GM21825 (cell line): ENCODE results near the gene LIPT1.
A peak's percentile ranks its signal among the peaks of the same experiment; 100 is the strongest.
"Not testable (repeated sequence)": the region's sequence is repeated elsewhere in the genome, so short reads cannot be mapped to it uniquely, and the experiment has no call there.

Experiments
- ATAC-seq: cut with Tn5 transposase; IDR thresholded peaks from one replicate; pipeline ENCODE4 v1.9.1; 2021; ENCODE audit warnings: mild to moderate bottlenecking, moderate library complexity; ENCODE audit not compliant: unreplicated experiment

LIPT1 gene

GRCh38 chr2:99154643-99155536 is at the start of gene LIPT1, which contains the start of gene TSGA10:
TSS of gene LIPT1 (plus strand) at chr2:99154967. CDS start at chr2:99161958, 6,991 bp downstream.
TSS of gene TSGA10 (minus strand) at chr2:99154942. CDS start at chr2:99109439, 45,503 bp downstream.
- ATAC-seq = peak; percentile 94

GRCh38 chr2:99106913-99107312 is 47.9 kb upstream of the LIPT1 start:
- no peak for ATAC-seq

DNA sequence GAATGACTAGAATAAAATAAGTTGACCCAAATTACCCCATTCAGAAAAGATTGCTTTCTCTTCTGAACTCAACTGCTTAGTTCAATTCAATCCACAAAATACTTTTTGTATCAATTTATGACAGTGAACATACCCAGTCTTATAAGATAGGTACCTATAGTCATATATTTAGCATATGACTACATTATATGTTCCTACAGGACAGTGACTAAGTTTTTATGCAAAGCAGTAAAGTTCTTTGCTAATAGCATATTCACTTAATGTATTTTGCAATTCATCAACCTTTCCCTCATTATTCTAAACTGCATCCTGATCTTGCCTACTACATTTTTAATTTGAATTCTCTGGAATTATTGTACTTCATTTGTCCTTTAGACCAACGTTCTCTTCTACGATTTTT is 43.5 kb upstream of the LIPT1 start:
- ATAC-seq = no peak

GRCh38 chr2:99111945-99112344 is 42.8 kb upstream of the LIPT1 start:
- no peak for ATAC-seq

DNA sequence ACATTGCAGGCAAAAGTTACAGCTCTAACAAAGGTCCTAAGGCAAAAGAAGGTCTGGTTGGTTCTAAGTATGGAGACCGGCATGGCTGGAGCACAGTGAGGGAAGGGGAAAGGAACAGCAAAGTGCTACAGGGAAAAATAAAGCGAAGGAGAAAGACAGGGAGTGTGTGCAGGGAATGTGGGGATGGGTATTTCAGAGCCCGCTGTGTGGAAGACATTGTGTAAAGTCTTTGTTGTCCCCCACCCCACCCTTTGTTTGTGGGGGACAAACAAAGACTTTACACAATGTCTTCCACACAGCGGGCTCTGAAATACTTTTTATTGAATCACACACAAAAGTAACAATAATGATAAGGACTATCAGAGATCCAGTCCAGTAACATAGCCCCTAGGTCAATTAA is 42.1 kb upstream of the LIPT1 start:
- ATAC-seq = no peak

- ATAC-seq = no peak
These were observed 26.8 kb upstream of the LIPT1 start for GRCh38 chr2:99127981-99128380.

DNA sequence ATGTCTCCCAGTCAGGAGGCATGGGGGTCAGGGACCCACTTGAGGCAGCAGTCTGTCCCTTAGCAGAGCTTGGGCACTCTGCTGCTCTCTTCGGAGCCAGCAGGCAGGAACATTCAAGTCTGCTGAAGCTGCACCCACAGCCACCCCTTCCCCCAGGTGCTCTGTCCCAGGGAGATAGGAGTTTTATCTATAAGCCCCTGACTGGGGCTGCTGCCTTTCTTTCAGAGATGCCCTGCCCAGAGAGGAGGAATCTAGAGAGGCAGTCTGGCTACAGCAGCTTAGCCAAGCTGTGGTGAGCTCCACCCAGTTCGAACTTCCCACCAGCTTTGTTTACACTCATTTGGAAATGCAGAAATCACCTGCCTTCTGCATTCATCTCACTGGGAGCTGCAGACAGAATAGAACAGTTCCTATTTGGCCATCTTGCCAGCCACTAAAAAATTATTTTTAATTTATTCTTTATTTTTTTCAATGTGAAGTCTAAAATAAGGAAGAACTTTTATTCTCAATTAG is 19.7 kb upstream of the LIPT1 start:
- not testable (repeated sequence) for ATAC-seq

DNA sequence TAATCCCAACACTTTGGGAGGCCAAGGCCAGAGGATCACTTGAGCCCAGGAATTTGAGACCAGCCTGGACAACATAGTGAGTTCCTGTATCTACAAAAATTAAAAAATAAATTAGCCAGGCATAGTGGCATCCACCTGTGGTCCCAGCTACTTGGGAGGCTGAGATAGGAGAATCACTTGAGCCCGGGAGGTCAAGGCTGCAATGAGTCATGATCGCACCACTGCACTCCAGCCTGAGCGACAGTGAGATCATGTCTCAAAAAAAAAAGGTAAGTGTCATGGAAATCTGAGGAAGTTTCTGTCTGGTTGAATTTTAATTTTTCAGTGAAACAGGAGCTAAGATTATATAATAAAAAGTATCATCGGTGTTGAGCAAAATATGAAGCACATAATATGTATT is 15.8 kb upstream of the LIPT1 start:
- no peak for ATAC-seq

DNA sequence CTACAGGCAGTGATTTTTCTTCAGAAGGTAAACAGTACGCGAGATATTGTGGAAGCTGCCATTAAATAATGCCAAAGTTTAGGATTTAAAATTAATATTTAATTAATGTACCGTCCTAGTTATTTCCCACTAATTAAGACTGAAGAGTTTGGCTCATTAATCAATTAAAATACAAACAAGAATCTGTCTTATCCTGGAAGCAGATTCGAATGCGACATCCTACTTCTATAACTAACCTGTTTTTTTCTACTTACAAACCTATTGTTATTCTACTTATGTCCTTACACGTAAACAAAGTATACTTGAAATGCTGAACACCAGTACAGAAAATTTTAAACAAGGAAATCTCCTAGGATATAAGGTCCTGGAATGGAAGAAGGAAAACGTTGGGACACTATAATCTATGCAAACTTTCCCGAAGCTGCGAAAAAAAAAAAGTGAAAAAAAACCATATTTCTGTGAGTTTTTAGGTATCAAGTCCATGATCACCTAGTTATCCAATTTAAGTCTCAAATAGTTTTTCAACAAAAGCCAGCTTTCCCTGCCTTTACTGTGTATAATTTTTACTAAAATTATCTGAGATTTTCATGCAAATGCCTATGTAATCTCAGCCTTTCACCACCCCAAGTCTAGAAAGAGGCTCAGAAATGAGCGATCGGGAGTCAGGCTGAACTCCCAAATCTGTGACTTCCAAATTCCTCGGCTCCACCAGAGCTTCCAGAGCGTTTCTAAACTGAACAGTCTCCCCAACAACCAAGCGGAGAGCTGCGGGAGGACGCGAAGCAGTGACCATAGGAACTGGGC is 14.5 kb upstream of the LIPT1 start:
- ATAC-seq = no peak

DNA sequence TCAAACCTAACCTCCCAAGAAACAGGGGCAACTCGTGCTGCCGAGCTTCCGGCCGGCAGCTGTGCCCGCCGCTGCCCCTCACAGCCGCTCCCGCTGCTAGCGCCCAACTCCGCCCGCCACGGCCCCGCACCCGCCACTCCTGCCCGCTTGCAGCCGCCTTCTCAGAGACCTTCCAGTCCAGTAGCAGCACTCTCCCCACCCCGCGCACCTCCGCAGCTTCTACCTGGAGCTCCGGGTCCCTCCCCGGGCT is 14.0 kb upstream of the LIPT1 start:
- peak; percentile 35 for ATAC-seq

DNA sequence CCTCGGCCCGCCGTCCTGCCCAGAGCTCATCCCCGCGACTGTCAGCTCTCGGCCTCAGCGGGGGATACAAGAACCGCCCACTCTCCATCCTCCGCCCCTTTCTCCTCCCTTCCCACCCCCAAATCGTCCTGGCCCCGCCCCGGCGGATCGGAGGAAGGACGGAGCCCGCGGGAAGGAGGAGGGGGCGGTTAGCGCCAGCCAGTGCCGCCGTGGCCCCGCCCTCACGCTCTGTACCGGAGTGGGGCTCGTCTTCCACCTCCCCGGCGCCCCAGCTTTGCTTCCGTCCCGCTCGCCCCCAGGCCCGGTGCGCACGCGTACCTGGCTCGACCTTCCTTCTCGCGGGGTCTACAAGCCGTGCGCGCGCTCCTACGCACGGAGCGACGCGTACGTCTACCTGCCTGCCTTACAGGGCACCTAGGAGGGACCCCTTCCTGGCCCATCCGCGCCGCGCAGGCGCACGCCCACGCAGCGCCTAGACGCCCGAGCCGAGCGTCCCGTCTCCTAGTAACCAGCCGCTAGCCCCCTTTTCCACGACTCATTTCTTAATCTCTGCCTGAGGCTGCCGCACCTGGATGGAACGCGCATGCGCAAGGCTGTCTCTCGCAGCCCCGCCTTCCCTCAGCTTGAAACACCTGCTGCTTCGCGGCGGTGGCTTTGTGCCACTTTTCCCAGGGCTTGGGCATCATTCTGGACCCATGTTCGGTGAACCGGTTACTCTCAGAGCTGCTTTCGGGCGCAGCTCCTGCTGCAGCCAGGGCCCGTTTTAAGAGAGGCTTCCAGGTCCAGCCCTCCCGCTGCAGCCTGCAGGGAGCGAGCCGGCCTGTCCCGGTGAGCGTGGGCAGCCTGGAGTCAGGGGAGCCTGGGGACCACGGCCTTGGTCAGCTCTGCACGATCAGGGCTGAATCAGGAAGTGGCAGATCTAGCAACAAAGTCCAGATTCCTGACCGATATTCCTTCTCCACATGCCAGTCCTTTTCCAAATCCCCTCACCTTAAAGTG is 13.4 kb upstream of the LIPT1 start, which contains the start of gene C2orf15:
C2orf15 (plus strand) TSS at position 598 of the 999 bp plus-strand sequence. CDS start 8,852 bp downstream, outside the sequence.
- peak; percentile 90 for ATAC-seq

- no peak for ATAC-seq
These were observed 4.1 kb upstream of the LIPT1 start for GRCh38 chr2:99150706-99151105.

GRCh38 chr2:99152199-99152895 is 2.4 kb upstream of the LIPT1 start:
- ATAC-seq = no peak

DNA sequence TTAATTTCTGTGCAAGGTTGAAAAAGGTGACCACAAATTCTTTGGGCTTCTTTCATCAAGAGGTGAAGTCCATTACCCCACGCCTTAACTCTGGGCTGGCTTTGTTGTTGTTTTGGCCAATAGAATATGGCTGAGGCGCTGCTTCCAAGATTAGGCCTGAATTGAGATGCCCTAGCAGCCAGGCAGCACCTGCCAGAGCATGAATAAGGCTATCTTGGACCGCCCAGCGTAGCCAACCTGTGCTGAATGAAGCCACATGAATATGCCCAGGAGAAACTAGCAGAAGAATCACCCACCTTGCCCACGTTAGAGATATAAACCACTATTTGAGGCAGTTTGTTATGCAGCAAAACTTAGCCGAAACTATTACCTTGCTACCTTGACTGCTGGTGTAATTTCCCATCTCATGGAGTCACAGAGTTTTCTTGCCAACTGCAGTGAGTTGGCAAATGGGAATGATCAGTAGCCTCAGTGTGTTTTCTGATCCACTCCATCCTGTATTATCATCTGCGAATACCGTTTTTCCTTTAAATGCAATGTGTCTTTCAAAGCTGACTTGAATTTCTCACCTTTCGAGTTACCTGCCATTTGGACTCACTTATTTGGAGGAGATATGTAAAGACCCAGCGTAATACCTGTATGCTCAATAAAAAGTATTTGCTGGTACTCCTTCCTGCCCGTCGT is 704 bp upstream of the LIPT1 start:
- ATAC-seq = no peak

DNA sequence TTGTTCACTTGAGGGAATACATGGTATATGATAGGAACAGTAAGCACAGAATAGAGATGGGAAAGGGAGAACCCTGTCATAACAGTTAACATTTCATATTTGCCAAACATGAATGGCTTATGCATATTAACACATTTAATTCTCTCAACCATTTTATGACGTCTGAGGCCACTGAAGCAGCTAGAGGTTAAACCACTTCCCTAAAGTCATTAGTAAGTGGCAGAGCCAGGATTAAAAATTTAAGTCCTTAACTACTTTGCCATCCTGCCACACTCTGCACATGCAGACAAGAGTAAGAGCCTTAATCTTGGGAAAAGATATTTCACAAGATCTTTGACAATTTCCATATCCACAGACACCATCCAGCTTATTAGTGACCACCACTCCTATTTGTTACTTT is 2.1 kb downstream of the LIPT1 start:
- no peak for ATAC-seq

- ATAC-seq = no peak
These were observed 3.8 kb downstream of the LIPT1 start for GRCh38 chr2:99158599-99158998.

GRCh38 chr2:99159594-99159993 is 4.8 kb downstream of the LIPT1 start:
- no peak for ATAC-seq

DNA sequence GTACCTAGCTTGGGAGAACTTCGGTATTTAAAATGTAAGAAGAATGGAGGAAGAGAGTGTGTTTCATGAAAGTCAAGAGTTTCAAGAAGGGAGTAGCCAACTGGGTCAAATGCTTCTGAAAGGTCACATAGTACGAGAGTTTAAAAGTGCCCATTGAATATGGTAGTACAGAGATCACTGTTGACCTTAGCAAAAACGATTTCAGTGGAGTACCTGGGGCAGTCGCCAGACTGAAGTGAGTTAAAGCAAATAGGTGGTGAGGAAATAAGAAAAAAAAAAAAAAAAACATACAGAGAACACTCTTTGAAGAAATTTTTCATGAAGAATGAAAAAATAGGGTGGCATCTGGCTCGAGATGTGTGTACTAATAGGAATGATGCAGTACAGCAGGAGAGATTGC is 11.5 kb downstream of the LIPT1 start:
- ATAC-seq = no peak

GRCh38 chr2:99169534-99169933 is 14.8 kb downstream of the LIPT1 start:
- ATAC-seq = no peak
